ENCODE data around the gene SLPI.

SLPI gene

GRCh38 chr20:45258259-45258658 lies 3.9 kb upstream of the SLPI start:
- no peak for TF ChIP-seq CTCF (IDR thresholded peaks at IDR 0.05; ENCODE audit: insufficient read depth, low read length, poor library complexity, severe bottlenecking)
- Histone ChIP-seq H3K36me3 (ENCODE audit: control insufficient read depth, insufficient read depth, low read length) (no peaks in the 10 kb centered on the region), H3K4me3 (replicated peaks; ENCODE audit: low read depth, low read length) (no peak overlapping the region), H3K27me3 (replicated peaks; ENCODE audit: control insufficient read depth, insufficient read depth, low read length) (peaks cover 2% of the 10 kb centered on the region)
- no peak for DNase-seq (ENCODE audit: extremely low read depth, insufficient read length)

- TF ChIP-seq CTCF (IDR thresholded peaks at IDR 0.05; ENCODE audit: insufficient read depth, low read length, poor library complexity, severe bottlenecking): no peak
- no peak for DNase-seq (ENCODE audit: extremely low read depth, insufficient read length)
- H3K27me3 ChIP-seq (replicated peaks; ENCODE audit: control insufficient read depth, insufficient read depth, low read length): peaks cover 4% of the 10 kb centered on the region
- H3K4me3 ChIP-seq (replicated peaks; ENCODE audit: low read depth, low read length): no peak overlapping the region
- no peaks in the 10 kb centered on the region for H3K36me3 ChIP-seq (ENCODE audit: control insufficient read depth, insufficient read depth, low read length)
Observed at GRCh38 chr20:45257711-45258110, 3.3 kb upstream of the SLPI start.

GRCh38 chr20:45257161-45257560 lies 2.8 kb upstream of the SLPI start:
- DNase-seq (ENCODE audit: extremely low read depth, insufficient read length): no peak
- no peak for TF ChIP-seq CTCF (IDR thresholded peaks at IDR 0.05; ENCODE audit: insufficient read depth, low read length, poor library complexity, severe bottlenecking)
- no peak overlapping the region for H3K4me3 ChIP-seq (replicated peaks; ENCODE audit: low read depth, low read length)
- no peaks in the 10 kb centered on the region for H3K36me3 ChIP-seq (ENCODE audit: control insufficient read depth, insufficient read depth, low read length)
- peaks cover 4% of the 10 kb centered on the region for H3K27me3 ChIP-seq (replicated peaks; ENCODE audit: control insufficient read depth, insufficient read depth, low read length)

GRCh38 chr20:45253261-45253660 lies 1.1 kb downstream of the SLPI start:
- Histone ChIP-seq H3K4me3 (replicated peaks; ENCODE audit: low read depth, low read length) (no peak overlapping the region), H3K27me3 (replicated peaks; ENCODE audit: control insufficient read depth, insufficient read depth, low read length) (peaks cover 3% of the 10 kb centered on the region; the same call in 1 of the 2 replicates), H3K36me3 (ENCODE audit: control insufficient read depth, insufficient read depth, low read length) (no peaks in the 10 kb centered on the region)
- no peak for TF ChIP-seq CTCF (IDR thresholded peaks at IDR 0.05; ENCODE audit: insufficient read depth, low read length, poor library complexity, severe bottlenecking)
- DNase-seq (ENCODE audit: extremely low read depth, insufficient read length): no peak

GRCh38 chr20:45251884-45252560 lies 2.3 kb downstream of the SLPI start:
- Histone ChIP-seq H3K36me3 (ENCODE audit: control insufficient read depth, insufficient read depth, low read length) (no peaks in the 10 kb centered on the region), H3K4me3 (replicated peaks; ENCODE audit: low read depth, low read length) (no peak overlapping the region), H3K27me3 (replicated peaks; ENCODE audit: control insufficient read depth, insufficient read depth, low read length) (peaks cover 3% of the 10 kb centered on the region; the same call in 1 of the 2 replicates)
- TF ChIP-seq CTCF (IDR thresholded peaks at IDR 0.05; ENCODE audit: insufficient read depth, low read length, poor library complexity, severe bottlenecking): no peak
- no peak for DNase-seq (ENCODE audit: extremely low read depth, insufficient read length)

GRCh38 chr20:45248609-45249008 lies 5.8 kb downstream of the SLPI start:
- Histone ChIP-seq H3K27me3 (replicated peaks; ENCODE audit: control insufficient read depth, insufficient read depth, low read length) (peaks cover 4% of the 10 kb centered on the region), H3K4me3 (replicated peaks; ENCODE audit: low read depth, low read length) (no peak overlapping the region), H3K36me3 (ENCODE audit: control insufficient read depth, insufficient read depth, low read length) (no peaks in the 10 kb centered on the region)
- no peak for DNase-seq (ENCODE audit: extremely low read depth, insufficient read length)
- no peak for TF ChIP-seq CTCF (IDR thresholded peaks at IDR 0.05; ENCODE audit: insufficient read depth, low read length, poor library complexity, severe bottlenecking)
